OCI-LY7 (cell line): ENCODE results near the gene PNLDC1. TPM values are rescaled to one million over a fixed set of nuclear protein-coding genes. Genes with fewer than 3 reads are reported as not detected.

Experiments used
- BruUV-seq: library from RNA; stranded (reverse); fragments of 400-500 nt; replicated peaks from 2 replicates; lab custom pipeline; 2021; lab: Mats Ljungman, UMichigan
- CTCF ChIA-PET: fragments of 300-600 bp; sonication (Branson Sonifier 250); formaldehyde crosslinking; loops from one replicate; lab custom pipeline; 2022; ENCODE audit warnings: antibody characterized with exemption; ENCODE audit not compliant: unreplicated experiment; lab: Charles Lee
- POLR2A ChIA-PET: fragments of 300-600 bp; sonication (Branson Sonifier 250); formaldehyde crosslinking; loops from one replicate; lab custom pipeline; 2022; ENCODE audit warnings: antibody characterized with exemption; lab: Charles Lee
- DNase-seq: peaks from one replicate; pipeline ENCODE4 v3.0.0-alpha.2; 2015; ENCODE audit warnings: low spot score
- H2AFZ ChIP-seq: fragments of 200-600 bp; sonication (generic), shearing (Covaris generic); 2 replicates; pipeline ENCODE4 v1.6.1; 2014; ENCODE audit warnings: mild to moderate bottlenecking, antibody characterized with exemption, low read length, moderate library complexity
- H3K27ac ChIP-seq: fragments of 200-600 bp; sonication (generic); 2 replicates; pipeline ENCODE4 v1.5.1; 2014; ENCODE audit warnings: mixed run types, low read depth, mild to moderate bottlenecking, moderate library complexity, low read length, inconsistent platforms; ENCODE audit not compliant: poor library complexity, severe bottlenecking
- H3K36me3 ChIP-seq: fragments of 200-600 bp; sonication (generic); 2 replicates; pipeline ENCODE4 v1.6.1; 2014; ENCODE audit warnings: mild to moderate bottlenecking, antibody characterized with exemption, low read length, moderate library complexity, mixed read lengths; ENCODE audit not compliant: insufficient read depth
- H3K4me1 ChIP-seq: fragments of 200-600 bp; sonication (generic); 2 replicates; pipeline ENCODE4 v1.5.1; 2014; ENCODE audit warnings: mild to moderate bottlenecking, low read length; ENCODE audit not compliant: insufficient read depth, poor library complexity, severe bottlenecking
- H3K4me2 ChIP-seq: fragments of 200-600 bp; sonication (generic); 2 replicates; pipeline ENCODE4 v1.6.1; 2014; ENCODE audit warnings: mild to moderate bottlenecking, low read length
- H3K4me3 ChIP-seq: fragments of 200-600 bp; sonication (generic); 2 replicates; pipeline ENCODE4 v1.5.1; 2014; ENCODE audit warnings: mild to moderate bottlenecking, low read depth, low read length; ENCODE audit not compliant: poor library complexity, severe bottlenecking
- H3K79me2 ChIP-seq: fragments of 200-600 bp; sonication (generic); 2 replicates; pipeline ENCODE4 v1.6.1; 2016; ENCODE audit warnings: low read depth, mild to moderate bottlenecking, low read length, moderate library complexity, mixed read lengths; ENCODE audit not compliant: insufficient read depth
- H3K9me2 ChIP-seq: fragments of 200-600 bp; sonication (generic); 2 replicates; pipeline ENCODE4 v1.6.1; 2016; ENCODE audit warnings: mild to moderate bottlenecking, low read length, mixed read lengths; ENCODE audit not compliant: insufficient read depth
- H3K9me3 ChIP-seq: fragments of 200-600 bp; sonication (generic); 2 replicates; pipeline ENCODE4 v1.6.1; 2014; ENCODE audit warnings: mild to moderate bottlenecking, mixed run types, low read length, mixed read lengths
- H4K20me1 ChIP-seq: fragments of 200-600 bp; sonication (generic); 2 replicates; pipeline ENCODE4 v1.6.1; 2014; ENCODE audit warnings: mild to moderate bottlenecking, antibody characterized with exemption, low read length, moderate library complexity, mixed read lengths; ENCODE audit not compliant: insufficient read depth
- EZH2phosphoT487 ChIP-seq: fragments of 200-600 bp; sonication (generic); IDR thresholded peaks from 2 replicates; pipeline ENCODE4 v1.6.1; 2018; ENCODE audit warnings: low read depth, borderline replicate concordance, mild to moderate bottlenecking, mixed run types, antibody characterized with exemption, low read length, moderate library complexity, mixed read lengths
- intact Hi-C: fragments of 100-400 bp; cut with micrococcal nuclease; formaldehyde crosslinking; loops from one replicate; pipeline ENCODE4 v1.10.0; 2022; ENCODE audit not compliant: unreplicated experiment
- total RNA-seq, 2 experiments: library from RNA; depleted of rRNA in 1 of 2; stranded (reverse); fragments of >200 nt in 1 of 2; shearing (Covaris generic) in 1 of 2; gene quantifications; 2 replicates each; pipeline ENCODE4 v1.2.3, GENCODE V29; 2014 to 2022
- TF ChIP-seq, protein P1 (sequence below): fragments of 200-600 bp; sonication (generic); conservative IDR thresholded peaks from 2 replicates; pipeline ENCODE4 v1.5.1; 2014; ENCODE audit warnings: mild to moderate bottlenecking, antibody characterized with exemption, low read length, moderate library complexity, mixed read lengths

PNLDC1 gene
- total RNA-seq, 2 experiments from 2014 or later, result not detected

DNA sequence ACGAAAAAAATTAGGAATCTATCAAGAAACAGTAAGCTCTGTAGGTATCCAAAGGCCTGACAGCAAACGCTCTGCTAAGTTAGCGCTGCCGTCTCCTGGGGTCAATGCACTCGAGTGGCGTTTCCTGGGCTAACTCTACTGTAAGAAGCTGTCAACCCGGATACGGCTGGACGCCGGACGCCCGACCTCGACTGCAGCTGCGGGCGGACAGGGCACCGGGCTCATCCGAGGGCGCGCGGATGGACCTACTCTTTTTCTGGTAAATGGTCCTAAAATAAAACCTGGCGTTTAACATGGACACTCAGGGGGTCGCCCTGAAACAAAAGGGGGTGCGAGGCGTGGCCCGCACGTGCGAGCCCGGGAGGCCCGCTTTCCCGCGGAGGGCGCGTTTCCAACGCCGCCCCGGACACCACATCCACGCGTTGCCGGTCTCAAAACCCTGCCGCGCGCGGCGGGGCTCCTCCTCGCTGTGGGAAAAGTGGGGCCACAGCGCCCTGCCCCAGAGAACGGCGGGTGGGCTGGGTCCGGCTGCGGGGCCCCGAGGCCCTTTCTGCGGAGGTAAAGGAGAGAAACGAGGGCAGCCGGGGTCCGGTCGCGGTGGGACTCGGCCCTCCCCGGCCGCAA lies 11.2 kb upstream of the PNLDC1 start:
- TF ChIP-seq EZH2phosphoT487, result no peak
- TF ChIP-seq, protein P1, sequence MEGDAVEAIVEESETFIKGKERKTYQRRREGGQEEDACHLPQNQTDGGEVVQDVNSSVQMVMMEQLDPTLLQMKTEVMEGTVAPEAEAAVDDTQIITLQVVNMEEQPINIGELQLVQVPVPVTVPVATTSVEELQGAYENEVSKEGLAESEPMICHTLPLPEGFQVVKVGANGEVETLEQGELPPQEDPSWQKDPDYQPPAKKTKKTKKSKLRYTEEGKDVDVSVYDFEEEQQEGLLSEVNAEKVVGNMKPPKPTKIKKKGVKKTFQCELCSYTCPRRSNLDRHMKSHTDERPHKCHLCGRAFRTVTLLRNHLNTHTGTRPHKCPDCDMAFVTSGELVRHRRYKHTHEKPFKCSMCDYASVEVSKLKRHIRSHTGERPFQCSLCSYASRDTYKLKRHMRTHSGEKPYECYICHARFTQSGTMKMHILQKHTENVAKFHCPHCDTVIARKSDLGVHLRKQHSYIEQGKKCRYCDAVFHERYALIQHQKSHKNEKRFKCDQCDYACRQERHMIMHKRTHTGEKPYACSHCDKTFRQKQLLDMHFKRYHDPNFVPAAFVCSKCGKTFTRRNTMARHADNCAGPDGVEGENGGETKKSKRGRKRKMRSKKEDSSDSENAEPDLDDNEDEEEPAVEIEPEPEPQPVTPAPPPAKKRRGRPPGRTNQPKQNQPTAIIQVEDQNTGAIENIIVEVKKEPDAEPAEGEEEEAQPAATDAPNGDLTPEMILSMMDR, result no peak
- intact Hi-C loops, result loop anchor here (1.0 to 2.0 kb wide), 3 partner anchors 27 to 96 kb away; partner anchors contain the start of genes ACAT2, SOD2 and WTAP
- BruUV-seq, result no TSS peak
- Histone ChIP-seq H4K20me1 (peaks cover 52% of the 10 kb centered on the region), H3K9me2 (no peaks in the 10 kb centered on the region), H3K79me2 (peaks cover 90% of the 10 kb centered on the region), H3K4me1 (peaks cover 55% of the 10 kb centered on the region), H2AFZ (no peak overlapping the region), H3K27ac (peak overlapping the region; percentile 88), H3K36me3 (peaks cover 86% of the 10 kb centered on the region), H3K4me3 (peak overlapping the region; percentile 99), H3K4me2 (peak overlapping the region; percentile 98), H3K9me3 (no peaks in the 10 kb centered on the region)
- POLR2A ChIA-PET, result interaction anchor here (0.7 to 3.5 kb wide), 6 partner anchors 14 to 66 kb away, joined by 3 to 48 read pairs (median 6); partner anchors contain the start of genes ACAT2 and WTAP
- peak; percentile 67 for DNase-seq
- CTCF ChIA-PET, result interaction anchor here (0.6 kb wide), 1 partner anchor 70 kb away, joined by 3 read pairs; no protein-coding TSS in a partner anchor

DNA sequence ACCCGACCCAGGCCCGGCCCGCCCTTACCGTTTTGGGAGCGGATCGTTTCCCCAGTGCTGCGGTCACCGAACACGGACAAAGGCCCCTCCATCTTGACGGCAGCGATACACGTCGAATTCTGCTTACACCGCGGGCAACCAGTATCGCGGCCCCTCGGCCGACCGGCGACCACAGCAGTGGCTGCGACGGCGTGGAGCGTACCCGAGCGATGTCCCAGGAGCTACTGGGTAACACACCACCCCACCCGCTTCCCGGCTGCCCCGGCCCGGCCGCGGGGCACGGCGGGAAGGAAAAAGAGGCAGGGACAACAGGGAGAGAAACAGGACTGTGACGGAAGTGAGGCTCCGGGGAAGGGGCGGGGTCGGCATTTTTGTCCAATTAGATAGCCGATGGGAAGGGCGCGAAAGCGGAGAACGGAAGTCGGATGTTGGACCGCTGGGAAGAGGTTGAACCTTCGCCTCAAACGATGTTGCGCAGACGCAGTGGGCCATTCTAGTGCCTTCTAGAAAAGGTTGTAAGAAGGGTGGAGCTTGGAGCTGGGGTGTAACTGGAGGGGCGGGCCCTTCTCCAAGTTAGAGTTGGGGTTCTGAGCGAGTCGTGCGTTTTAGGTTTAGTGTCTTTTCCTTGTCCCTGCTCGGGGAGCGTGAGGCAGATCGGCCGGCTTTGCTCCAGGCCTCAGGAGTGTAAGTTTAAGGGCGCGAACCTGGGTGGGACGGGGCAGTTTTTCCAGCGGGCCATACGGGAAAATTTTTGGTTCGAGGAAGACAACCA lies 10.5 kb upstream of the PNLDC1 start, which contains the start of gene TCP1:
Gene TCP1, minus strand, starts transcription at position 226 of the 772 bp plus-strand sequence. Its CDS starts 134 bp downstream, at position 92.
- no peak for TF ChIP-seq EZH2phosphoT487
- TF ChIP-seq, protein P1, result no peak
- peaks cover 90% of the 10 kb centered on the region for H3K79me2 ChIP-seq
- H3K4me2 ChIP-seq, result peak within 1 kb of the TSS; percentile 98
- H3K4me3 ChIP-seq, result peak within 1 kb of the TSS; percentile 99
- CTCF ChIA-PET, result interaction anchor here (0.6 to 0.7 kb wide), 2 partner anchors 71 to 98 kb away, joined by 3 read pairs; no protein-coding TSS in a partner anchor
- DNase-seq, result peak; percentile 99
- POLR2A ChIA-PET, result interaction anchor here (0.7 to 3.5 kb wide), 26 partner anchors 8 to 572 kb away, joined by 3 to 48 read pairs (median 4); partner anchors contain the start of genes ACAT2 and WTAP
- peak within 1 kb of the TSS; percentile 81; the same call in 1 of the 2 replicates for H2AFZ ChIP-seq
- BruUV-seq, result no TSS peak
- H3K4me1 ChIP-seq, result peaks cover 62% of the 10 kb centered on the region
- no peaks in the 10 kb centered on the region for H3K9me2 ChIP-seq
- intact Hi-C loops, result loop anchor here (1.0 to 10.0 kb wide), 5 partner anchors 27 to 175 kb away; partner anchors contain the start of genes ACAT2, IGF2R, SOD2 and WTAP
- peak within 1 kb of the TSS; percentile 88 for H3K27ac ChIP-seq
- peaks cover 86% of the 10 kb centered on the region for H3K36me3 ChIP-seq
- peaks cover 49% of the 10 kb centered on the region for H4K20me1 ChIP-seq
- H3K9me3 ChIP-seq, result no peaks in the 10 kb centered on the region
